ENCODE data around the gene FMO4. TPM values are rescaled to one million over a fixed set of nuclear protein-coding genes. Genes with fewer than 3 reads are reported as not detected.
A peak's percentile ranks its signal among the peaks of the same experiment; 100 is the strongest.
"Not testable (repeated sequence)": the region's sequence is repeated elsewhere in the genome, so short reads cannot be mapped to it uniquely, and the experiment has no call there.

Gene FMO4
- total RNA-seq, 8 experiments from 2014 or later = 0.05 to 11.2 (median 1.4) TPM

DNA sequence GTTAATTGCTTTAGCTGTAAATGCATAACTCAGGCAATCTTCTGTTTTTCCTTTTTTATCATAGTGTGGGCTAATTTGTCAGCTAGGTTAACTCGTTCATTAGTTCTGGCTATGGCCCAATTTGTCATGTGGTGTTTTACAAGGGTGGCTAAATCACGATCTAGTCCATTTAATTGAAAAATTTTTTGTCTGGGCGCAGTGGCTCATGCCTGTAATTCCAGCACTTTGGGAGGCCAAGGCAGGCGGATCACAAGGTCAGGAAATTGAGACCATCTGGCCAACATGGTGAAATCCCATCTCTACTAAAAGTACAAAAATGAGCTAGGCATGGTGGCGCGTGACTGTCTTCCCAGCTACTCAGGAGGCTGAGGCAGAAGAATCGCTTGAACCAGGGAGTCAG lies 18.6 kb upstream of the FMO4 start:
- not testable (repeated sequence) for H3K4me3 ChIP-seq; H3K4me1 ChIP-seq (replicated peaks in 1 of 2); H3K27ac ChIP-seq
- in situ Hi-C loops (cut with MboI; ENCODE audit: low pct_unique_long_range_greater_than_20kb in 2 of 9, low sequenced_read_pairs in 9 of 9, unreplicated experiment in 9 of 9) = loop anchor here in 1 of 9 experiments (25.0 kb wide), 1 partner anchor 283 kb away; no protein-coding TSS in a partner anchor
- 0 to 93% (median 80%) methylated on average over 1 to 7 of the region's 7 CpGs; no CpG with 5 or more reads in 1 of the 10 experiments for WGBS, 10 experiments
- ATAC-seq (replicated peaks in 6 of 8) = peak in 1 of 8 experiments; percentile 14

DNA sequence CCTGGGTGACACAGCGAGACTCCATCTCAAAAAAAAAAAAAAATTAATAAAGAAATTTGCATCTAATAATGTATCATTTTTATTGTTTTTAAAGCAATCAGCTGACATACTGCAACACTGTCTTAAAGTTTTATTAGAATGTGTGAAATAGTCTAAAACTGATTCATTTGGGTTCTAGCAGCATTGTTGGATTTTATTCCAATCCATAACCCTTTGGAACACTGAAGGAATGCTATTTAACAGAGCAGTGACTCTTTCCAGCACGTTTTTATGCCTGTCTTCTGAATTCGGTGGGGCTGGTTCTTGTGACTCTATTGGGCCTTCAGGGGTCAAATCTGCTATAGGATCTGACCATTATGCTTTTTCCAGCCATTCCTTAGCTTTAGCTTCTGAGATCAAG lies 18.2 kb upstream of the FMO4 start:
- Histone ChIP-seq H3K4me1 (replicated peaks in 1 of 2) (no peaks in the 10 kb centered on the region), H3K27ac (no peak overlapping the region), H3K4me3 (no peak overlapping the region)
- no peak for ATAC-seq (replicated peaks in 6 of 8)
- WGBS, 10 experiments = 4 to 92% (median 62%) methylated on average over 1 to 3 of the region's 3 CpGs
- in situ Hi-C loops (cut with MboI; ENCODE audit: low pct_unique_long_range_greater_than_20kb in 2 of 9, low sequenced_read_pairs in 9 of 9, unreplicated experiment in 9 of 9) = loop anchor here in 1 of 9 experiments (25.0 kb wide), 1 partner anchor 284 kb away; no protein-coding TSS in a partner anchor

DNA sequence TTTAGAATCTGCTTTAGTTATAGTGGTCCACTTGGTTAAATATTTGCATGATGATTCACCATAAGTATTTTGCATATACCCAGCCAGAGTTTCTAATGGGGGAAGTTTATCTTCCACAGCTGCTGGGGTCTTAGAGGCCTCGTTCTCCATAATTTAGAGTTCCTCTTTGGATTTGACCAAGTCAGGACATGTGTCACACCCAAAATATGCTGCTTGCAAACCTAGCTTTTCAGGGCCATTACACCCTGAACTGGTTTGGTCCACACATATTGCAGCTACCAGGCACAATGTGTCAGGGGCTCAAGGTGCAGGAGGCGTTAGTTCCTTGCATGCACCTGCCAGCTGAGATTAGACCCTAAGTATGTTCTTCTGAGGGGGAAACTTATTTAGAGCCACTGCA lies 17.1 kb upstream of the FMO4 start:
- WGBS, 10 experiments = 14 to 100% (median 73%) methylated on average over 1 to 2 of the region's 2 CpGs
- H3K4me3 ChIP-seq = no peak overlapping the region
- no peaks in the 10 kb centered on the region for H3K4me1 ChIP-seq (replicated peaks in 1 of 2)
- in situ Hi-C loops (cut with MboI; ENCODE audit: low pct_unique_long_range_greater_than_20kb in 2 of 9, low sequenced_read_pairs in 9 of 9, unreplicated experiment in 9 of 9) = loop anchor here in 1 of 9 experiments (25.0 kb wide), 1 partner anchor 285 kb away; no protein-coding TSS in a partner anchor
- no peak for ATAC-seq (replicated peaks in 6 of 8)
- no peak overlapping the region for H3K27ac ChIP-seq

DNA sequence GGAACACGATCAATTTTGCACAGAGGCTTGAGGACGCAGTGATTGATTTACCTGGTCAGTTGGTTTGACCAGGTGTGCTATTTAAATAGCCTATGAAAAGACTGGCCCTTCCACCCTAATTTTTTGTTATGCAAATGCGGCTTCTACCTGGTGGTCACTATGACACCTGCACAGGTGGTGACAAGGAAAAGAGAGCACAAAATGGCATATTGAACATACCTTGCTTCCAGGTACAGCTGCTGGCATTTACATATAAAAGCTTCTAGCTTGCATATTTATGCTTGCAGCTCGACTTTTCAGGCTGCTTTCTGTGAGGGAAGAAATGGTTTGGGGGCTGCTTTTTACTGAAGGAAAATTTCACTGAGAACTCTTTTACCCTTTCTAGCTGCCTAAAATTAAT lies 15.3 kb upstream of the FMO4 start:
- H3K27ac ChIP-seq = no peak overlapping the region
- 0 to 100% (median 73%) methylated on average over 1 to 4 of the region's 4 CpGs for WGBS, 10 experiments
- in situ Hi-C loops (cut with MboI; ENCODE audit: low pct_unique_long_range_greater_than_20kb in 2 of 9, low sequenced_read_pairs in 9 of 9, unreplicated experiment in 9 of 9) = loop anchor here in 1 of 9 experiments (25.0 kb wide), 1 partner anchor 286 kb away; no protein-coding TSS in a partner anchor
- H3K4me1 ChIP-seq (replicated peaks in 1 of 2) = no peaks in the 10 kb centered on the region
- no peak overlapping the region for H3K4me3 ChIP-seq
- ATAC-seq (replicated peaks in 6 of 8) = no peak

DNA sequence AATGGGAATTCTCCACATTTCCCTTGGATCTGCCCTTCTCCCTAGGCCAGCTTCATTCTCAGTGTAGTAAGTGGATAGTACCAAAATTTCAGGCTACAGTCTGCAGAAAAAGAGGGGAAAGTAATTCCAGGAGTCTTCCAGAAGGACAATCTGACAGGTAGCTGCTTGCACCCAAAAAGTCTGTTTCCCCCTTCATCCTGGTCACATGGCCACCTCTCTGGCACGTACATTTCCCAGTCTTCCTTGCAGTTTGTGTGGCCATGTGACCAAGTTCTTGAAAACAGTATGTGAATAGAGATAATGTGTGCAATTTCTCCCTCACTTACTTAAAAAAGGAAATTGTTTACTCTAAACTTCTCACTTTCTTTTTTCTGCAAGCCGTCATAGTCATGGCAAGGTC lies 14.6 kb upstream of the FMO4 start:
- WGBS, 10 experiments = 0 to 82% (median 66%) methylated on average over 1 to 2 of the region's 2 CpGs; no CpG with 5 or more reads in 2 of the 10 experiments
- no peak for ATAC-seq (replicated peaks in 6 of 8)
- Histone ChIP-seq H3K4me1 (replicated peaks in 1 of 2) (no peaks in the 10 kb centered on the region), H3K4me3 (no peak overlapping the region), H3K27ac (no peak overlapping the region)
- in situ Hi-C loops (cut with MboI; ENCODE audit: low pct_unique_long_range_greater_than_20kb in 2 of 9, low sequenced_read_pairs in 9 of 9, unreplicated experiment in 9 of 9) = loop anchor here in 1 of 9 experiments (25.0 kb wide), 1 partner anchor 287 kb away; no protein-coding TSS in a partner anchor

DNA sequence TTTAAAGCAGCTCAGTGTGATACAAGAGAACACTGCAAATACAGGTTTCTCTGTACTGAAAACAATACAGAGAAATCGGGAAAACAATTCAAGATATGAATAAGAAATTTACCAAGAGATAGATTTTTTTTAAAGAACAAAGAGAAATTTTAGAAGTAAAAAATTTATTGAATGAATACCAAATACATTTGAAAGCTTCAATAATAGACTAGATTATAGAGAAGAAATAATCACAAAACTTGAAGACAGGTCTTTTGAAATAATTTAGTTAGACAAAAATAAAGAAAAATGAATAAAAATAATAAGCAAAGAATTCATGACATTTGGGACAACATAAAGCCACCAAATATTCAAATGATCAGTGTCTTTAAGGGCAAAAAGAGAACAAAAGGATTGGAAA lies 13.6 kb upstream of the FMO4 start:
- in situ Hi-C loops (cut with MboI; ENCODE audit: low pct_unique_long_range_greater_than_20kb in 2 of 9, low sequenced_read_pairs in 9 of 9, unreplicated experiment in 9 of 9) = no loop called here
- WGBS, 10 experiments = 0 to 100% (median 74%) methylated on average over 1 of the region's 1 CpG
- no peak overlapping the region for H3K4me3 ChIP-seq
- no peak overlapping the region for H3K27ac ChIP-seq
- H3K4me1 ChIP-seq (replicated peaks in 1 of 2) = no peaks in the 10 kb centered on the region
- ATAC-seq (replicated peaks in 6 of 8) = no peak

DNA sequence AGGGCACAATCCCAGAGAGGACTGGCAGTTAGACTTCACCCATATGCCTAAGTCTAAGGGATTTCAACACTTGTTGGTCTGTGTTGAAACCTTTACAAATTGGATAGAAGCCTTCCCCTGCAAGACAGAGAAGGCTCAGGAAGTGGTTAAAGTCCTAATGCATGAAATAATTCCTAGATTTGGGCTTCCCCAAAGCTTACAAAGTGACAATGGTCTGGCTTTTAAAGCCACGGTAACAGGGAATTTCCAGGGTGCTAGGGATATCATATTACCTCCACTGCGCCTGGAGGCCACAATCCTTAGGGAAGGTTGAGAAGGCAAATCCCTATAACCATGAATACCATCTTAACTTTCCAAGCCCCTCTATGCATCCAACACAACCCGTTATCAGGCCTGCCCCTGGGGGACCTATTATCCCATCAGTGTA lies 3.3 kb upstream of the FMO4 start:
- Histone ChIP-seq H3K4me1 (replicated peaks in 1 of 2) (no peaks in the 10 kb centered on the region), H3K4me3 (no peak overlapping the region), H3K27ac (no peak overlapping the region)
- WGBS, 10 experiments = 0 to 74% (median 47%) methylated on average over 1 to 3 of the region's 3 CpGs; no CpG with 5 or more reads in 3 of the 10 experiments
- ATAC-seq (replicated peaks in 6 of 8) = no peak
- in situ Hi-C loops (cut with MboI; ENCODE audit: low pct_unique_long_range_greater_than_20kb in 2 of 9, low sequenced_read_pairs in 9 of 9, unreplicated experiment in 9 of 9) = loop anchor here in 1 of 9 experiments (10.0 kb wide), 1 partner anchor 66 kb away; the partner anchor contains the start of gene FMO1

DNA sequence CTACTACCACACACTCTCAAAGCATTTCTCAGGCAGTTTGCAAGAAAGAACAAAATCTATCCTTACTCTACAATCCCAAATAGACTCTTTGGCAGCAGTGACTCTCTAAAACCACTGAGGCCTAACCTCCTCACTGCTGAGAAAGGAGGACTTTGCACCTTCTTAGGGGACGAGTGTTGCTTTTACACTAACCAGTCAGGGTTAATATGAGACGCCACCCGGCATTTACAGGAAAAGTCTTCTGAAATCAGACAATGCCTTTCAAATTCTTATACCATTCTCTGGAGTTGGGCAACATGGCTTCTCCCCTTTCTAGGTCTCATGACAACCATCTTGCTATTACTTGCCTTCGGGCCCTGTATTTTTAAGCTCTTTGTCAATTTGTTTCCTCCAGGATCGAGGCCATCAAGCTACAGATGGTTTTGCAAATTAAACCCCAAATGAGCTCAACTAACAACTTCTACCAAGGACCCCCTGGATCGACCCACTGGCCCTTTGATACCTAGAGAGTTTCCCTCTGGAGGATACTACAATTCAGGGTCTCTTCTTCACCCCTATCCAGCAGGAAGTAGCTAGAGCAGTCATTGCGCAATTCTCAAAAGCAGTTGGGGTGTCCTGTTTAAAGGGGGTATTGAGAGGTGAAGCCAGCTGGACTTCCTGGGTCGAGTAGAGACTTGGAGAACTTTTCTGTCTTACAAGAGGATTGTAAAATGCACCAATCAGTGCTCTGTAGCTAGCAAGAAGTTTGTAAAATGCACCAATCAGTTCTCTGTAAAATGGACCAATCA lies 2.0 kb upstream of the FMO4 start:
- Histone ChIP-seq H3K27ac (no peak overlapping the region), H3K4me3 (no peak overlapping the region), H3K4me1 (replicated peaks in 1 of 2) (no peaks in the 10 kb centered on the region)
- 48 to 88% (median 80%) methylated on average over 1 to 7 of the region's 8 CpGs; no CpG with 5 or more reads in 1 of the 10 experiments for WGBS, 10 experiments
- no peak for ATAC-seq (replicated peaks in 6 of 8)
- in situ Hi-C loops (cut with MboI; ENCODE audit: low pct_unique_long_range_greater_than_20kb in 2 of 9, low sequenced_read_pairs in 9 of 9, unreplicated experiment in 9 of 9) = loop anchor here in 1 of 9 experiments (10.0 kb wide), 1 partner anchor 67 kb away; the partner anchor contains the start of gene FMO1

DNA sequence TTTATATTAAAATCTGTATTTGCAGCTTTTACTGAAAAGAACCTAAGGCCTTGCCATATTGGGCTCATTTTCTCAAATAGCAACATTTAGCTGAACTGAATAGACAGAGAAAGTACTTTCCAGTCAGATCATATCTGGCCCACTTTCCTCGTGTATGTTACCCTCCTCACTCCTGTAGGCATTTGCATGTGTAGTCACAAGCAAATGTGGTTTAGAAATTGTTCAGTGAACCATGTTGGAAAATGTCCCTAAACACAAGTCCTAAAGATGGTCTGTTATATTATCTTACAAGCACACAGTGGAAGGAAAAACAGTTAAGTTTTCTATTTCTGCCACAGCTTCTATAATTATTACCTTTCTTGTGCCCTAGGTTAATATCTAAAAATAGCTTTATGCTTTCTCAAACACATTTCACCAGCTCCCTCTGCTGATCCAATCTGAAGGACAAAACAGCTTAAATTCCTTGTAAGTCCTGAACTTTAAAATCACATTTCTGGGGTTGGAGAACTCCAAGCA lies 606 bp upstream of the FMO4 start:
- Histone ChIP-seq H3K4me3 (no peak overlapping the region), H3K27ac (no peak overlapping the region), H3K4me1 (replicated peaks in 1 of 2) (no peaks in the 10 kb centered on the region)
- no peak for ATAC-seq (replicated peaks in 6 of 8)
- in situ Hi-C loops (cut with MboI; ENCODE audit: low pct_unique_long_range_greater_than_20kb in 2 of 9, low sequenced_read_pairs in 9 of 9, unreplicated experiment in 9 of 9) = loop anchor here in 1 of 9 experiments (10.0 kb wide), 1 partner anchor 69 kb away; the partner anchor contains the start of gene FMO1
- WGBS, 10 experiments = 0 to 83% (median 19%) methylated on average over 1 of the region's 1 CpG; no CpG with 5 or more reads in 2 of the 10 experiments

DNA sequence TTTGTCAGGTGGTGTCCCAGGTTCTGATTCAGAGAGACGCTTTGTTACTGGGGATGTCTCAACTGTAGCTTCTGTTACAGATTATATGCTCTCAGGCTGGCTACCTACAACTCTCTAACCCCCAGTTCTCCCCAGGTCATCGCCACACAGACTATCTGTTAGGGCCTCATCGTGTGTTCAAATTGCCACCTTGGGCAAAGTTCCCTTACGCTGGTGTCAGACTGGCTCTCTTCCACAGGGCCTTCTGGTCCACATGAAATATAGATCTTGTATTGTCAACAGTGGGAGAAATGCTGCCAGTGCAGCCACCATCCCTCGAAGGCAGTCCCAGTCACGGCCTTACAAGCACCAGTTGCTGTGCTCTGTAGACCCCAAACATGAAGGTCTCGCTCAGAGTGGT lies 15.3 kb downstream of the FMO4 start:
- in situ Hi-C loops (cut with MboI; ENCODE audit: low pct_unique_long_range_greater_than_20kb in 2 of 9, low sequenced_read_pairs in 9 of 9, unreplicated experiment in 9 of 9) = no loop called here
- ATAC-seq (replicated peaks in 6 of 8) = no peak
- Histone ChIP-seq H3K4me3 (no peak overlapping the region), H3K4me1 (replicated peaks in 1 of 2) (no peaks in the 10 kb centered on the region), H3K27ac (no peak overlapping the region)
- WGBS, 10 experiments = 0 to 95% (median 92%) methylated on average over 1 to 7 of the region's 7 CpGs; no CpG with 5 or more reads in 4 of the 10 experiments

DNA sequence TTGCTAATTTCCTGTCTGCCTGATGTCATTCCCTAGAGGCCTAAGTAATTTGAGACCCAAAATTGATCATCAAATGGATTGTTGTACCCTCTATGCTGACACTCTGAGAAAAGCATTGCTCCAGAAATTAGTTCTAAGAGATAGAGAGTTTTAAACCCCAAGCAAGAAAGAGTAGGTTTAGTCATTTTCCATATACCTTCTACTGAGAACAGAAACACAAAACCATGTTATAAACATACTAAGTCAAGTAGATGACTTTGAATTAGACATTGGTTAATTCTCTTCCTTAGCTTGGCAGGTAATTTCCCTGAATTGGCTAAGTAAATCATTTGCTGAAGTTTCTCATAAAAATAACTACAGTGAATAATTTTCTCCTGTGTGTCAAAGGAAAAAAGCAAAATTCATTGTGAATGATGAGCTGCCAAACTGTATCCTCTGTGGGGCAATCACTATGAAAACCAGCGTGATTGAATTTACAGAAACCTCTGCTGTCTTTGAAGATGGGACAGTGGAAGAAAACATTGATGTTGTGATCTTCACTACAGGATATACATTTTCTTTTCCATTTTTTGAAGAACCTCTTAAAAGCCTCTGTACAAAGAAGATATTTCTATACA lies 20.1 kb downstream of the FMO4 start:
- ATAC-seq (replicated peaks in 6 of 8) = no peak
- in situ Hi-C loops (cut with MboI; ENCODE audit: low pct_unique_long_range_greater_than_20kb in 2 of 9, low sequenced_read_pairs in 9 of 9, unreplicated experiment in 9 of 9) = no loop called here
- 17 to 100% (median 96%) methylated on average over 1 of the region's 1 CpG; no CpG with 5 or more reads in 2 of the 10 experiments for WGBS, 10 experiments
- Histone ChIP-seq H3K27ac (no peak overlapping the region), H3K4me3 (no peak overlapping the region), H3K4me1 (replicated peaks in 1 of 2) (no peaks in the 10 kb centered on the region)

DNA sequence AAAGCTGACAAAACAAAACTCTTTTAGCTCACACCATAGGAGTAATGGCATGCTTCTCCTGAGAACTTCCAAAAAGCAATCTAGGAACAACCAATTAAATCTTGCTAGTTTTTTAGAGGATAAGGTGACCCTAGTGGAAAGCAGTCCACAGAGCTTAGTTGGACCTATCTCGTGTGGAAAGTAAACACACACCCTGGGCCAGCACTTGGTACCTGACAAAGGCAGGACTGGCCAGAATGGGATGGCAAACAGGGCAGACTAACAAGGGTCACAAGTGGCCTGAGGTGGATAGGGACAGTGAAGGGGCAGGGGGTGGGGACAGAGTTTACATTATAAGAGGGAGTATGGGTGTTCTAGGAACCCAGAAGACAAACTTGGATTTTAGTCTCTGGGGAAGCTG lies 22.0 kb downstream of the FMO4 start:
- H3K4me3 ChIP-seq = no peak overlapping the region
- H3K4me1 ChIP-seq (replicated peaks in 1 of 2) = no peaks in the 10 kb centered on the region
- no peak overlapping the region for H3K27ac ChIP-seq
- in situ Hi-C loops (cut with MboI; ENCODE audit: low pct_unique_long_range_greater_than_20kb in 2 of 9, low sequenced_read_pairs in 9 of 9, unreplicated experiment in 9 of 9) = no loop called here
- ATAC-seq (replicated peaks in 6 of 8) = no peak
- WGBS, 10 experiments = 17 to 100% (median 60%) methylated on average over 1 of the region's 1 CpG; no CpG with 5 or more reads in 2 of the 10 experiments

DNA sequence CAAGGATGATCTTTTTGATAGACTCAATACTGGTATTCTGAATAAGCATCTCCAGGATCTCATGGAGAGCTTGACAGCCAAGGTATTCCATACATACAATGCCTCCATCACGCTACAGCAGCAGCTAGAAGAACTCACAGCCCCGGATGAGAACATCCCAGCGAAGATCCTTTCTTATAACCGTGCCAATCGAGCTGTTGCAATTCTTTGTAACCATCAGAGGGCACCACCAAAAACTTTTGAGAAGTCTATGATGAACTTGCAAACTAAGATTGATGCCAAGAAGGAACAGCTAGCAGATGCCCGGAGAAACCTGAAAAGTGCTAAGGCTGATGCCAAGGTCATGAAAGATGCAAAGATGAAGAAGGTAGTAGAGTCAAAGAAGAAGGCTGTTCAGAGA lies 25.4 kb downstream of the FMO4 start:
- H3K27ac ChIP-seq; ATAC-seq (replicated peaks in 6 of 8): not testable (repeated sequence)

More for the DNA sequence above, 25.4 kb downstream of the FMO4 start:
- in situ Hi-C loops (cut with MboI; ENCODE audit: low pct_unique_long_range_greater_than_20kb in 2 of 9, low sequenced_read_pairs in 9 of 9, unreplicated experiment in 9 of 9); H3K4me3 ChIP-seq; H3K4me1 ChIP-seq (replicated peaks in 1 of 2): not testable (repeated sequence)
- 52 to 90% (median 85%) methylated on average over 3 to 6 of the region's 6 CpGs; no CpG with 5 or more reads in 4 of the 10 experiments for WGBS, 10 experiments

Data from motor neuron (in vitro differentiated cells).